SIG-M5 treated with dmso at 0.1 percent for 504 hours (cell line): ENCODE data around the gene EHBP1.
A peak's percentile ranks its signal among the peaks of the same experiment; 100 is the strongest.

Source experiments
- DNase-seq: peaks from one replicate; lab custom pipeline; 2025; ENCODE audit not compliant: unreplicated experiment; lab: John Stamatoyannopoulos, UW

Gene EHBP1

DNA sequence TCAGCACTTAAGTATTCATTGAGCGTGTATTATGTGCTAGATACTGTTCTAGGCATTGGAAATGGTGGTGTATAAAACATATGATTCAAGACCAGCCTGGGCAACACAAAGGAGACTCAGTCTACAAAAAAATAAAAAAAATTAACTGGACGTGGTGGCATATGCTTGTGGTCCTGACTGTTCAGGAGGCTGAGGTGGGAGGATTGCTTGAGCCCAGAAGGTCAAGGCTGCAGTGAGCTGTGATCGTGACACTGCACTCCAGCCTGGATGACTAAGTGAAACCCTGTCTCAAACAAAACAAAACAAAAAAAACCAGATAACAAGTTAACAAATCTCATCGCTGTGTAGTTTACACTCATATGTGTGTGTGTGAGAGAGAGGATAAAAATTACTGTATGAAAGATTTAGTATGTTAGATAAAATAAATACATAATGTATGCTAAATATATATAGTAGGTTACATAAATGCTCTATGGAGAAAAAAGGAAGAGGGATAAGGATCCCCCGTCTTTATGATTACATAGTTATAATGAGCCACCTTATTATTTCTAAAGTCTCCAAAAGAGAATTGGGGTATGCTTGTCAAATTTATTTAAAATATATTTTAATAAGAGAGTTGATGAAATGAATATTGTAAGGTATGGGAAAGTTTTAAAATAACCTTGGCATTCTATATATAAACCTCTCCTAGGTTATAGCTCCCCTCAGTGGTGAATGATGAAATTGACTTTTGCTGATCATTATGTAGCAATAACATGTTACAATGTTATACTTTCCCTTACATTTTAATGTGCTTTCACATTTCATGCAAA lies 69.2 kb downstream of the EHBP1 start:
- peak; percentile 50 for DNase-seq

DNA sequence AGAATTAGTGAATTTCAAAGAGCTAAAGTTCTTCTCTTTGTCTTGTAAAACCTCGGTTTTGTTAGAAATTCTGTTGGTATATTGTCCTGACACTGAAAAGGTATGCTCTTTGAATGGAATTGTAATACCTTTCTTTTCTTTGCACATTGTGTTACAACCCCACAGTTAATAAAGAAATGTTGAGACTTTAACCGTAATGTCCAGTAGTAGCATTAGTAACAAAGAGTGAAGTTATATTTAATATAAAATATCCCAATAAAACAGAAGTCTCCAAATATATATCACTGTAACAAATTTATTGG lies 69.8 kb downstream of the EHBP1 start:
- no peak for DNase-seq

GRCh38 chr2:62783679-62784078 lies 78.2 kb downstream of the EHBP1 start:
- DNase-seq: no peak

DNA sequence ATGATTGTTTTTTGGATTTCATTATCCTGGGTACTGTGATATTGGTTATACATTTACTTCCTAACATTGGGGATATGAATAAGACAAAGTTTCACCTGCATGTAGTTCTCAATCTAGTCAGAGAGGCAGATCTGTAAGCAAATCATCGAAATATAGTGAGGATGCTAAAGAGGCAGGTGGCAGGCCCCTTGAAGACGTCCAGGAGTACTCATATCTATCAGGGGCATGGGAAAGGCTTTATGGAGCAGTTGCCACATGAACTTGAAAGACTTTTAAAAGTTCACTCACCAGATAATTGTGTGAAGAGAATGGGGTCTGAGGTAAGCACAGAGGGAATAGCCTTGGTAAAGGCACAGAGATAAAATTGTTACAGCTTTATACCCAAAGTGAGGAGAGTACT lies 78.8 kb downstream of the EHBP1 start:
- no peak for DNase-seq

DNA sequence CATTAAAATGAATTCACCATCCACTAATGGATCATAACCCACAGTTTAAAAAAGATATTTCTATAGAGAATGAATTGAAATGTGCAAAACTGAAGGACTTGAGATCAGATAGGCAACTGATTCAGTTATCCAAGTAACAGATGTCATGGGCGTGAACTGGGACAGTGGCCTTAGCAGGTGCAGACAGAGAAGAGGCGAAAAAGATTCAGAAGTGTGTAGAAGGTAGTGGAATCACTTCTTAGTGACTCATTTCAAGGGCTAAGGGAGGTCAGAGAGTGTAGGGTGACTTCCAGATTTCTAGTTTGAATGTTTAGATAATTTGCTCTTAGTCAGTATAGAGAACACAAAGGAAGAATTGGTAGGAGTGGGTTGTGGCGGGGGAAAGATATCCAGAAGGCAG lies 79.7 kb downstream of the EHBP1 start:
- DNase-seq: no peak

DNA sequence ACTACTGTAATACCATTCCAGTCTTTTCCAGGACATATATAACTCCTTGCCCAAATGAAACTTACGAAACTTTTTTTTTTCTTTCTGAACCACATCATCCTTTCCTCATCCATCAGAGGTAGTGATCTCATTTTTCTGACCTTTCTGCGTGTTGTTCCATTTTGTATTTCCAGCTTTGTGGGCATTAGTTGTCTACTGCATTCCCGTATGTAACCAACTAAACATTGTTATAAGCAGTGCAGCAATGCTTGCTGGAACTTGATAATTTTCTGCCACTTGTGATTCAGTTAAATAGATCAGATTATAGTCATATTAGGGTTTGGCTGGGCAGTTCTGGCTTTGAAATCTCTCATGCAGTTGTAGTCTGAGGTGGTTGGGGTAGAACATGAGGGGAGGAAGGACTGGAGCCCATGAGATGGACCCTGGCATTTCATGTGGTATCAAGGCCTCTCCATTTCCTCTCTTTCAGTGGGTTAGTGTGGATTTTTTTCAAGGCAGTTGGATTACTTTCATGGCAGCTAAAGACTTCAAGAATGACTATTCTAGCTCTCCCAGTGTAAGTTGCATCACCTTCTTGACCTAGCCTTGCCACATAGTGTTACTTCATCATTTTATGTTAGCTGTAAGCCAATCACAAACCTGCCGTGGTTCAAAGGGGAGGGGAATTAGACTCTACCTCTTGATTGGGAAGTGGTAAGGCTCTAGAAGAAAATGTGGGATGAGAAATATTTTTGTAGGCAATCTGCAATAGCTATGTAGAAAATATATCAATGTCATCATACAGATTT lies 80.5 kb downstream of the EHBP1 start:
- DNase-seq: peak; percentile 77

- DNase-seq: peak; percentile 38
Measured at GRCh38 chr2:62787386-62787785, 81.9 kb downstream of the EHBP1 start.

DNA sequence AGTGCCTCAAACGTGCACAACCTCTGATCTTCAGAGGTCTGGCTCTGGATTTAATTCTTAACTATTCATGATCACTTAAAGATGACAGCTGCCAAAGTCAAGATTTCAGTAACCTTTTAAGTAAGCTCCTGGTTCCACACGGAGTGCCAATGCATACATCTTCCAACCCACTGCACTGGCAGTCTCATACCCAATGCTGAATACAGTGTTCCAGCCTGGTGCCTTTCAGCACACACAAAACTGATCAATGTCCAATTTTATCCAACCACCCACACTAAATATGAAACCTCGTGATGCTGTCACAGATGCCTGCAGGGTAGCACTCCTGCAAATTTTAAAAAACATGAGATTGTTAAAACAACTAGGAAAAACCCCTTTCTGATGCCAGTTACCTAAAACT lies 84.0 kb downstream of the EHBP1 start:
- no peak for DNase-seq

DNA sequence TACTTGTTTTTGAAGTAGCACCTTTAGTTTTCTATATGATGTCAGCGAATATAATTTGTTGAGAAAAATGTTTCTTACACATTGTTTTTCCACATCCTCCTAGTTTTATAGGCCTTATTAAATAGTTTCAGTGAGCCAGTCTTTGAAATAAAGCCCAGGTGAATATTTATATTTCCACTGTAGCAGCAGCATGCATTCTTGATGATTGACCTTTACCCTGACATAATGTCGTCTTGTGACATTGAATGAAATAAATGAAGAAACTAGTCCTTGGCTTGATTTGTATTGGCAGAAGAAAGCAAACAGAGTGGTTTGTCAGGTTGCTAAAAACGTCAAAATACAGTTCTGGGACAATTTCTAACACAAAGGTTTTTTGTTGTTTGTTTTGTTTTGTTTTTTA lies 84.4 kb downstream of the EHBP1 start:
- no peak for DNase-seq

GRCh38 chr2:62792408-62792807 lies 86.9 kb downstream of the EHBP1 start:
- no peak for DNase-seq

DNA sequence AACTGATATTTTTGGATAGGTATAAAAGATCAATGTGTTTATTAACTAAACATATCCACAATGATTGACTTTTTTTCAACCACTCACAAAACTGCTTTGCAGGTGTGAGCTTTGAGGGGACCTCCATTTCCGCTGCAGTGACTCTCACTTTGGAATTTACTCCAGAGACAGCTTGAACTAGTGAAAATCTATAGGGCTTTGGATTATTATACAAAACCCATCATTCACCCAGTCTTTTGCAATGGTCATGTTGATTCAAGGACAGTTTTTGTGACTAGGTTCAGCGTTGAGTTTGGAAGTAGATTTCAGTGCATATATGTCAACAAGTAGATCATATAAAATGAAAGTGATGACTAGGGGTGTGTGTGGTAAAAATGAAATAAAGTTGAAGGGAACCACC lies 87.7 kb downstream of the EHBP1 start:
- no peak for DNase-seq

- no peak for DNase-seq
Measured at GRCh38 chr2:62794791-62795190, 89.3 kb downstream of the EHBP1 start.

- DNase-seq: no peak
Measured at GRCh38 chr2:62795341-62795740, 89.8 kb downstream of the EHBP1 start.

DNA sequence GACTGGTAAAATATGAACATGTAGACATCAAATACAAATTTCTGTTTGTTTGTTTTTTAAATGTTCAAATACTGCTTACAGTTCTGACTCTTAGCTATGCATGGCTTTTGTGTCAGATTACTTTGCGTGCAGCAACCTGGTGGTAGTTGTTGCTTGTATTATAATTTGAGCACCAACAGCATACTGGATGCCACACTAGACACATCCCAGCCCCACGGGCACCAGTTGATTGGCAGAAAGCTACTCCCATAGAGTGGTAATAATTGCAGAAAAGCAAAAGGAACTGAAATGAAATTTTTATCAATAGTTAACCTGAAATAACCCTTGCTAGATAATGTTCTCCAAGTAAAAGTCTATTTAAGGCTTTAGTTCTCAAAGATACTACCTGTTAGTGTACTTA lies 91.6 kb downstream of the EHBP1 start:
- no peak for DNase-seq

GRCh38 chr2:62800618-62801017 lies 95.1 kb downstream of the EHBP1 start:
- no peak for DNase-seq

GRCh38 chr2:62801110-62801509 lies 95.6 kb downstream of the EHBP1 start:
- DNase-seq: no peak

- no peak for DNase-seq
Measured at GRCh38 chr2:62801814-62802523, 96.5 kb downstream of the EHBP1 start.

- no peak for DNase-seq
Measured at GRCh38 chr2:62803961-62804360, 98.4 kb downstream of the EHBP1 start.

DNA sequence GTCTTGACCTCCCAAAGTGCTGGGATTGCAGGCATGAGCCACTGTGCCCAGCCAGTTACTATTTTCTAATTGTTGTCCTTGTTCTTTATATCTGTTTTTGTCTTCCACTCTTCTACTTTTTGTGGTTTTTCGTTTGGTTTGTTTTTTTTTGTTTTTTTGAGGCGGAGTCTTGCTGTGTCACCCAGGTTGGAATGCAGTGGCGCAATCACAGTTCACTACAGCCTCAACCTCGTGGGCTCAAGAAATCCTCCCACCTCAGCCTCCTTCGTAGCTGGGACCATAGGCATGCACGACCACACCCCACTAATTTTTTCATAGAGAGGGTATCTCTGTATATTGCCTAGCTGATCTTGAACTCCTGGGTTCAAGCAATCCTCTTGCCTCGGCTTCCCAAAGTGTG lies 100.7 kb downstream of the EHBP1 start:
- DNase-seq: no peak

DNA sequence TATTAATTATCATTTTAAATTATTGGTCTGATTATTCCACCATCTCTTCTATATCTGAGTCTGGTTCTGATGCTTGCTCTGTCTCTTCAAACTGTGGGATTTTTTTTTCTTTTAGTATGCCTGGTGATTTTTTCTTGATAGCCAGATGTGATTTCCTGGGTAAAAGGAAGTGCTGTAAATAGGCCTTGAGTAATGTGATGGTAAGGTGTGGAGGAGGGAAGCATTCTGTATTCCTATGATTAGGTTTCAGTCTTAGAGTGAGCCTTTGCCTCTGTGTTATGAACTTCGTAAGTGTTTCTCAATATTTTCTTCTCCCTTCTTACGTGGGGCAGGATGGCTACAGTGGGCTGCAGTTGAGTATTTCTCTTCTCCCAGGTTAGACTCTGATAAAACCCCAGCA lies 103.0 kb downstream of the EHBP1 start:
- no peak for DNase-seq

GRCh38 chr2:62811086-62811485 lies 105.6 kb downstream of the EHBP1 start:
- no peak for DNase-seq

- DNase-seq: no peak
Measured at GRCh38 chr2:62811972-62812371, 106.5 kb downstream of the EHBP1 start.
